WTC11 (cell line): ENCODE data around the gene CLEC2B. TPM values are rescaled to one million over a fixed set of nuclear protein-coding genes. Genes with fewer than 3 reads are reported as not detected.

Source experiments
- ATAC-seq: fragments of 200-7000 bp; cut with Tn5 transposase; 2 replicates; pipeline ENCODE4 v1.10.0; 2021; ENCODE audit warnings: mild to moderate bottlenecking, moderate library complexity
- CTCF ChIA-PET: fragments of 300-600 bp; sonication (Branson Sonifier 250); formaldehyde crosslinking; loops from one replicate; lab custom pipeline; 2021; ENCODE audit warnings: antibody characterized with exemption; lab: Charles Lee
- POLR2A ChIA-PET: fragments of 350-600 bp; sonication (Branson Sonifier 250); formaldehyde crosslinking; loops from one replicate; lab custom pipeline; 2021; ENCODE audit warnings: antibody characterized with exemption; lab: Charles Lee
- DNase-seq: peaks from one replicate; pipeline ENCODE4 v3.0.0; 2021; ENCODE audit warnings: low spot score
- H3K27ac Mint-ChIP-seq: 2 replicates; pipeline ENCODE4 v1.8.0; 2021; ENCODE audit warnings: mixed read lengths
- H3K27me3 Mint-ChIP-seq: 2 replicates; pipeline ENCODE4 v1.8.0; 2021; ENCODE audit warnings: low read depth, mild to moderate bottlenecking, moderate library complexity, mixed read lengths
- H3K36me3 Mint-ChIP-seq: 2 replicates; pipeline ENCODE4 v1.8.0; 2021; ENCODE audit warnings: mixed read lengths
- H3K4me1 Mint-ChIP-seq: 2 replicates; pipeline ENCODE4 v1.8.0; 2022; ENCODE audit warnings: mixed read lengths
- H3K4me3 Mint-ChIP-seq: 2 replicates; pipeline ENCODE4 v1.8.0; 2021; ENCODE audit warnings: mild to moderate bottlenecking, moderate library complexity, mixed read lengths
- H3K9me3 Mint-ChIP-seq: 2 replicates; pipeline ENCODE4 v1.8.0; 2021; ENCODE audit warnings: mixed read lengths
- CREB1 ChIP-seq: sonication (generic); formaldehyde crosslinking; IDR thresholded peaks from 2 replicates; pipeline ENCODE4 v1.8.0; 2023; ENCODE audit warnings: mild to moderate bottlenecking, missing genetic modification reagents
- EMX1 ChIP-seq: fragments of 250-450 bp; sonication (Bioruptor Pico); IDR thresholded peaks from 2 replicates; pipeline ENCODE4 v1.8.0; 2021; ENCODE audit warnings: mild to moderate bottlenecking
- FOXJ3 ChIP-seq: sonication (generic); formaldehyde crosslinking; IDR thresholded peaks from 2 replicates; pipeline ENCODE4 v1.9.0; 2021; ENCODE audit warnings: missing genetic modification reagents, mild to moderate bottlenecking, borderline replicate concordance
- FOXP1 ChIP-seq: sonication (generic); formaldehyde crosslinking; IDR thresholded peaks from 2 replicates; pipeline ENCODE4 v1.8.0; 2022; ENCODE audit warnings: missing genetic modification reagents, mild to moderate bottlenecking, moderate library complexity, borderline replicate concordance
- JAZF1 ChIP-seq: fragments of 250-450 bp; sonication (Bioruptor Pico); IDR thresholded peaks from 2 replicates; pipeline ENCODE4 v1.9.0; 2021; ENCODE audit warnings: moderate library complexity, mild to moderate bottlenecking, inconsistent platforms
- SOX15 ChIP-seq: fragments of 250-450 bp; sonication (Bioruptor Pico); IDR thresholded peaks from 2 replicates; pipeline ENCODE4 v1.9.0; 2021; ENCODE audit warnings: mild to moderate bottlenecking
- ZNF219 ChIP-seq: sonication (generic); formaldehyde crosslinking; IDR thresholded peaks from 2 replicates; pipeline ENCODE4 v1.8.0; 2023; ENCODE audit warnings: missing genetic modification reagents, mild to moderate bottlenecking, borderline replicate concordance
- ZNF423 ChIP-seq: fragments of 250-450 bp; sonication (Bioruptor Pico); IDR thresholded peaks from 2 replicates; pipeline ENCODE4 v2.1.2; 2022; ENCODE audit warnings: mild to moderate bottlenecking, moderate library complexity
- total RNA-seq: library from RNA; stranded (reverse); gene quantifications from 3 replicates; pipeline ENCODE4 v1.2.3, GENCODE V29; 2021
- TF ChIP-seq, protein P1 (sequence below): sonication (generic); formaldehyde crosslinking; IDR thresholded peaks from 2 replicates; pipeline ENCODE4 v1.8.1; 2023; ENCODE audit warnings: mild to moderate bottlenecking, missing genetic modification reagents, borderline replicate concordance
- TF ChIP-seq, protein P2 (sequence below): sonication (generic); formaldehyde crosslinking; IDR thresholded peaks from 2 replicates; pipeline ENCODE4 v1.8.1; 2022; ENCODE audit warnings: mild to moderate bottlenecking, missing genetic modification reagents, moderate library complexity, borderline replicate concordance
- TF ChIP-seq, protein P3 (sequence below): fragments of 250-450 bp; sonication (Bioruptor Pico); IDR thresholded peaks from 2 replicates; pipeline ENCODE4 v2.1.2; 2022; ENCODE audit warnings: mild to moderate bottlenecking, moderate library complexity
- TF ChIP-seq, protein P4 (sequence below): sonication (generic); formaldehyde crosslinking; IDR thresholded peaks from 2 replicates; pipeline ENCODE4 v1.8.1; 2022; ENCODE audit warnings: low read depth, mild to moderate bottlenecking, moderate library complexity, missing genetic modification reagents, borderline replicate concordance
- TF ChIP-seq, protein P5 (sequence below): fragments of 250-450 bp; sonication (Bioruptor Pico); conservative IDR thresholded peaks from 2 replicates; pipeline ENCODE4 v1.9.0; 2021; ENCODE audit warnings: mild to moderate bottlenecking
- TF ChIP-seq, protein P6 (sequence below): sonication (generic); formaldehyde crosslinking; IDR thresholded peaks from 2 replicates; pipeline ENCODE4 v1.8.1; 2023; ENCODE audit warnings: mild to moderate bottlenecking, missing genetic modification reagents
- TF ChIP-seq, protein P7 (sequence below): sonication (generic); formaldehyde crosslinking; conservative IDR thresholded peaks from 2 replicates; pipeline ENCODE4 v1.8.1; 2023; ENCODE audit warnings: mild to moderate bottlenecking, low read depth, missing genetic modification reagents, moderate library complexity
- TF ChIP-seq, protein P8 (sequence below): fragments of 250-450 bp; sonication (Bioruptor Pico); IDR thresholded peaks from 2 replicates; pipeline ENCODE4 v1.9.0; 2021; ENCODE audit warnings: mild to moderate bottlenecking, borderline replicate concordance

CLEC2B gene
- total RNA-seq, 1 experiment from 2014 or later: 0.20 TPM

DNA sequence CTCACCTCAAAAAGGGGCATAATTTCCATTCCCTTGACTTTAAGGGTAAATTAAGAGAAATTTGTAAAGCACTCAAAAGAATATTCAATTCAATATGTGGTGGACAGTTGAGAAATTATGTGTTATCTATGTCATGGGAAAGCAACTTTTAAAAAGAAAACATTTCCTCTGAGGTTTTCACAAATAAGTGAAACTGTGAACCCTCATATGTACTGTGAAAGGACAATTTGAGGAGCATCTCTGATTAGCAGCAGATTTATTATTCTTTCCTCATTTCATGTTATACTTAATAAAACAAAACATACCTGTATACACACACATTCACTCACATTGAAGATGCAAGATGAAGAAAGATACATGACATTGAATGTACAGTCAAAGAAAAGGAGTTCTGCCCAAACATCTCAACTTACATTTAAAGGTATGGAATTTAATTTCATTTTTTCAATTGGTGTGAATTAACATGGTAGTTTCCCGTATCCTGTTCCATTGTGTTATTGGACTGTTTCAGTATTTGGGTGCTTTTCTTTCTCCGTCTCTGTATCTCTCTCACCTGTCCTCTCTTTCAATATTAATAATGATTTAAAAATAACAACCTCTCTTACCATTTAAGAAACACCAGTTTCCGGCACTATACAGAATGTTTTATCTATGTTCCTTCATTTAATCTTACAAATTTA lies 41.8 kb downstream of the CLEC2B start, which contains the start of gene KLRF1:
Gene KLRF1, plus strand, starts transcription at position 273 of the 680 bp plus-strand sequence. Its CDS starts 64 bp downstream, at position 337.
- H3K9me3 Mint-ChIP-seq: peaks cover 5% of the 10 kb centered on the region
- no peak within 1 kb of the TSS for H3K27ac Mint-ChIP-seq
- CTCF ChIA-PET: no interaction called here
- no peaks in the 10 kb centered on the region for H3K36me3 Mint-ChIP-seq
- POLR2A ChIA-PET: no interaction called here
- TF ChIP-seq, protein P1, sequence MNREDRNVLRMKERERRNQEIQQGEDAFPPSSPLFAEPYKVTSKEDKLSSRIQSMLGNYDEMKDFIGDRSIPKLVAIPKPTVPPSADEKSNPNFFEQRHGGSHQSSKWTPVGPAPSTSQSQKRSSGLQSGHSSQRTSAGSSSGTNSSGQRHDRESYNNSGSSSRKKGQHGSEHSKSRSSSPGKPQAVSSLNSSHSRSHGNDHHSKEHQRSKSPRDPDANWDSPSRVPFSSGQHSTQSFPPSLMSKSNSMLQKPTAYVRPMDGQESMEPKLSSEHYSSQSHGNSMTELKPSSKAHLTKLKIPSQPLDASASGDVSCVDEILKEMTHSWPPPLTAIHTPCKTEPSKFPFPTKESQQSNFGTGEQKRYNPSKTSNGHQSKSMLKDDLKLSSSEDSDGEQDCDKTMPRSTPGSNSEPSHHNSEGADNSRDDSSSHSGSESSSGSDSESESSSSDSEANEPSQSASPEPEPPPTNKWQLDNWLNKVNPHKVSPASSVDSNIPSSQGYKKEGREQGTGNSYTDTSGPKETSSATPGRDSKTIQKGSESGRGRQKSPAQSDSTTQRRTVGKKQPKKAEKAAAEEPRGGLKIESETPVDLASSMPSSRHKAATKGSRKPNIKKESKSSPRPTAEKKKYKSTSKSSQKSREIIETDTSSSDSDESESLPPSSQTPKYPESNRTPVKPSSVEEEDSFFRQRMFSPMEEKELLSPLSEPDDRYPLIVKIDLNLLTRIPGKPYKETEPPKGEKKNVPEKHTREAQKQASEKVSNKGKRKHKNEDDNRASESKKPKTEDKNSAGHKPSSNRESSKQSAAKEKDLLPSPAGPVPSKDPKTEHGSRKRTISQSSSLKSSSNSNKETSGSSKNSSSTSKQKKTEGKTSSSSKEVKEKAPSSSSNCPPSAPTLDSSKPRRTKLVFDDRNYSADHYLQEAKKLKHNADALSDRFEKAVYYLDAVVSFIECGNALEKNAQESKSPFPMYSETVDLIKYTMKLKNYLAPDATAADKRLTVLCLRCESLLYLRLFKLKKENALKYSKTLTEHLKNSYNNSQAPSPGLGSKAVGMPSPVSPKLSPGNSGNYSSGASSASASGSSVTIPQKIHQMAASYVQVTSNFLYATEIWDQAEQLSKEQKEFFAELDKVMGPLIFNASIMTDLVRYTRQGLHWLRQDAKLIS: no peak
- TF ChIP-seq FOXJ3 (no peak), JAZF1 (no peak), ZNF423 (CRISPR knock-in tag) (no peak), CREB1 (CRISPR knock-in tag) (no peak), EMX1 (CRISPR knock-in tag) (no peak), ZNF219 (CRISPR knock-in tag) (no peak), FOXP1 (CRISPR knock-in tag) (no peak), SOX15 (CRISPR knock-in tag) (no peak)
- TF ChIP-seq, protein P2, sequence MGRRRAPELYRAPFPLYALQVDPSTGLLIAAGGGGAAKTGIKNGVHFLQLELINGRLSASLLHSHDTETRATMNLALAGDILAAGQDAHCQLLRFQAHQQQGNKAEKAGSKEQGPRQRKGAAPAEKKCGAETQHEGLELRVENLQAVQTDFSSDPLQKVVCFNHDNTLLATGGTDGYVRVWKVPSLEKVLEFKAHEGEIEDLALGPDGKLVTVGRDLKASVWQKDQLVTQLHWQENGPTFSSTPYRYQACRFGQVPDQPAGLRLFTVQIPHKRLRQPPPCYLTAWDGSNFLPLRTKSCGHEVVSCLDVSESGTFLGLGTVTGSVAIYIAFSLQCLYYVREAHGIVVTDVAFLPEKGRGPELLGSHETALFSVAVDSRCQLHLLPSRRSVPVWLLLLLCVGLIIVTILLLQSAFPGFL (CRISPR knock-in tag): no peak
- TF ChIP-seq, protein P3, sequence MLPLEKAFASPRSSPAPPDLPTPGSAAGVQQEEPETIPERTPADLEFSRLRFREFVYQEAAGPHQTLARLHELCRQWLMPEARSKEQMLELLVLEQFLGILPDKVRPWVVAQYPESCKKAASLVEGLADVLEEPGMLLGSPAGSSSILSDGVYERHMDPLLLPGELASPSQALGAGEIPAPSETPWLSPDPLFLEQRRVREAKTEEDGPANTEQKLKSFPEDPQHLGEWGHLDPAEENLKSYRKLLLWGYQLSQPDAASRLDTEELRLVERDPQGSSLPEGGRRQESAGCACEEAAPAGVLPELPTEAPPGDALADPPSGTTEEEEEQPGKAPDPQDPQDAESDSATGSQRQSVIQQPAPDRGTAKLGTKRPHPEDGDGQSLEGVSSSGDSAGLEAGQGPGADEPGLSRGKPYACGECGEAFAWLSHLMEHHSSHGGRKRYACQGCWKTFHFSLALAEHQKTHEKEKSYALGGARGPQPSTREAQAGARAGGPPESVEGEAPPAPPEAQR (CRISPR knock-in tag): no peak
- TF ChIP-seq, protein P4, sequence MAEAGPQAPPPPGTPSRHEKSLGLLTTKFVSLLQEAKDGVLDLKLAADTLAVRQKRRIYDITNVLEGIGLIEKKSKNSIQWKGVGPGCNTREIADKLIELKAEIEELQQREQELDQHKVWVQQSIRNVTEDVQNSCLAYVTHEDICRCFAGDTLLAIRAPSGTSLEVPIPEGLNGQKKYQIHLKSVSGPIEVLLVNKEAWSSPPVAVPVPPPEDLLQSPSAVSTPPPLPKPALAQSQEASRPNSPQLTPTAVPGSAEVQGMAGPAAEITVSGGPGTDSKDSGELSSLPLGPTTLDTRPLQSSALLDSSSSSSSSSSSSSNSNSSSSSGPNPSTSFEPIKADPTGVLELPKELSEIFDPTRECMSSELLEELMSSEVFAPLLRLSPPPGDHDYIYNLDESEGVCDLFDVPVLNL (CRISPR knock-in tag): no peak
- TF ChIP-seq, protein P5, sequence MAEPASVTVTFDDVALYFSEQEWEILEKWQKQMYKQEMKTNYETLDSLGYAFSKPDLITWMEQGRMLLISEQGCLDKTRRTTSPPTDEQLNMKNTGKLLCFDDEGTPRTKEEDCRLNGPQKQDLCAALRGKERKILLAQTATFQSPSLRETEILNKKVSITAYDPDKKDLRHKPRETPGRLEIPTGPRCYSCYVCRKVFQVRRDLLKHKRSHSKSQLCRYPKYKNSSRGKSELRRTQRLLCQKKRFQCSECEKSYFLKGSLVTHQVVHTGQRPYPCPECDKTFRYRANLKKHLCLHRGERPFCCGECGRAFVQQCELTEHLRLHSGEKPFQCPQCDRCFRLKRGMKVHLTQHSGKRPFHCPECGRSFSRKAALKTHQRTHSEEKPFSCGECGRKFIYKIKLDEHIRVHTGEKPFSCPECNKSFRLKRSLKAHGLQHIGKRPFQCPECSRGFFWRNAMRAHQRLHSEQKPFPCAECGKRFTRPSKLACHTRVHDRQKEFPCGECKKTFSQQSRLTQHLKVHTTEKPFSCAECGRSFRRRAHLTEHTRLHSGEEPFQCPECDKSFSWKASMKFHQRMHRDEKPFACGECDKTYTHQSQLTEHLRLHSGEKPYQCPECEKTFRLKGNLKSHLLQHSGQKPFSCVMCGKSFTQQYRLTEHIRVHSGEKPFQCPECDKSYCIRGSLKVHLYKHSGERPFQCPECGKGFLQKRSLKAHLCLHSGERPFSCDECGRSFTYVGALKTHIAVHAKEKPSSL (CRISPR knock-in tag): no peak
- TF ChIP-seq, protein P6, sequence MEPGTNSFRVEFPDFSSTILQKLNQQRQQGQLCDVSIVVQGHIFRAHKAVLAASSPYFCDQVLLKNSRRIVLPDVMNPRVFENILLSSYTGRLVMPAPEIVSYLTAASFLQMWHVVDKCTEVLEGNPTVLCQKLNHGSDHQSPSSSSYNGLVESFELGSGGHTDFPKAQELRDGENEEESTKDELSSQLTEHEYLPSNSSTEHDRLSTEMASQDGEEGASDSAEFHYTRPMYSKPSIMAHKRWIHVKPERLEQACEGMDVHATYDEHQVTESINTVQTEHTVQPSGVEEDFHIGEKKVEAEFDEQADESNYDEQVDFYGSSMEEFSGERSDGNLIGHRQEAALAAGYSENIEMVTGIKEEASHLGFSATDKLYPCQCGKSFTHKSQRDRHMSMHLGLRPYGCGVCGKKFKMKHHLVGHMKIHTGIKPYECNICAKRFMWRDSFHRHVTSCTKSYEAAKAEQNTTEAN (CRISPR knock-in tag): no peak
- TF ChIP-seq, protein P7, sequence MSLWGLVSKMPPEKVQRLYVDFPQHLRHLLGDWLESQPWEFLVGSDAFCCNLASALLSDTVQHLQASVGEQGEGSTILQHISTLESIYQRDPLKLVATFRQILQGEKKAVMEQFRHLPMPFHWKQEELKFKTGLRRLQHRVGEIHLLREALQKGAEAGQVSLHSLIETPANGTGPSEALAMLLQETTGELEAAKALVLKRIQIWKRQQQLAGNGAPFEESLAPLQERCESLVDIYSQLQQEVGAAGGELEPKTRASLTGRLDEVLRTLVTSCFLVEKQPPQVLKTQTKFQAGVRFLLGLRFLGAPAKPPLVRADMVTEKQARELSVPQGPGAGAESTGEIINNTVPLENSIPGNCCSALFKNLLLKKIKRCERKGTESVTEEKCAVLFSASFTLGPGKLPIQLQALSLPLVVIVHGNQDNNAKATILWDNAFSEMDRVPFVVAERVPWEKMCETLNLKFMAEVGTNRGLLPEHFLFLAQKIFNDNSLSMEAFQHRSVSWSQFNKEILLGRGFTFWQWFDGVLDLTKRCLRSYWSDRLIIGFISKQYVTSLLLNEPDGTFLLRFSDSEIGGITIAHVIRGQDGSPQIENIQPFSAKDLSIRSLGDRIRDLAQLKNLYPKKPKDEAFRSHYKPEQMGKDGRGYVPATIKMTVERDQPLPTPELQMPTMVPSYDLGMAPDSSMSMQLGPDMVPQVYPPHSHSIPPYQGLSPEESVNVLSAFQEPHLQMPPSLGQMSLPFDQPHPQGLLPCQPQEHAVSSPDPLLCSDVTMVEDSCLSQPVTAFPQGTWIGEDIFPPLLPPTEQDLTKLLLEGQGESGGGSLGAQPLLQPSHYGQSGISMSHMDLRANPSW (CRISPR knock-in tag): no peak
- TF ChIP-seq, protein P8, sequence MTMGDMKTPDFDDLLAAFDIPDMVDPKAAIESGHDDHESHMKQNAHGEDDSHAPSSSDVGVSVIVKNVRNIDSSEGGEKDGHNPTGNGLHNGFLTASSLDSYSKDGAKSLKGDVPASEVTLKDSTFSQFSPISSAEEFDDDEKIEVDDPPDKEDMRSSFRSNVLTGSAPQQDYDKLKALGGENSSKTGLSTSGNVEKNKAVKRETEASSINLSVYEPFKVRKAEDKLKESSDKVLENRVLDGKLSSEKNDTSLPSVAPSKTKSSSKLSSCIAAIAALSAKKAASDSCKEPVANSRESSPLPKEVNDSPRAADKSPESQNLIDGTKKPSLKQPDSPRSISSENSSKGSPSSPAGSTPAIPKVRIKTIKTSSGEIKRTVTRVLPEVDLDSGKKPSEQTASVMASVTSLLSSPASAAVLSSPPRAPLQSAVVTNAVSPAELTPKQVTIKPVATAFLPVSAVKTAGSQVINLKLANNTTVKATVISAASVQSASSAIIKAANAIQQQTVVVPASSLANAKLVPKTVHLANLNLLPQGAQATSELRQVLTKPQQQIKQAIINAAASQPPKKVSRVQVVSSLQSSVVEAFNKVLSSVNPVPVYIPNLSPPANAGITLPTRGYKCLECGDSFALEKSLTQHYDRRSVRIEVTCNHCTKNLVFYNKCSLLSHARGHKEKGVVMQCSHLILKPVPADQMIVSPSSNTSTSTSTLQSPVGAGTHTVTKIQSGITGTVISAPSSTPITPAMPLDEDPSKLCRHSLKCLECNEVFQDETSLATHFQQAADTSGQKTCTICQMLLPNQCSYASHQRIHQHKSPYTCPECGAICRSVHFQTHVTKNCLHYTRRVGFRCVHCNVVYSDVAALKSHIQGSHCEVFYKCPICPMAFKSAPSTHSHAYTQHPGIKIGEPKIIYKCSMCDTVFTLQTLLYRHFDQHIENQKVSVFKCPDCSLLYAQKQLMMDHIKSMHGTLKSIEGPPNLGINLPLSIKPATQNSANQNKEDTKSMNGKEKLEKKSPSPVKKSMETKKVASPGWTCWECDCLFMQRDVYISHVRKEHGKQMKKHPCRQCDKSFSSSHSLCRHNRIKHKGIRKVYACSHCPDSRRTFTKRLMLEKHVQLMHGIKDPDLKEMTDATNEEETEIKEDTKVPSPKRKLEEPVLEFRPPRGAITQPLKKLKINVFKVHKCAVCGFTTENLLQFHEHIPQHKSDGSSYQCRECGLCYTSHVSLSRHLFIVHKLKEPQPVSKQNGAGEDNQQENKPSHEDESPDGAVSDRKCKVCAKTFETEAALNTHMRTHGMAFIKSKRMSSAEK: no peak
- H3K4me3 Mint-ChIP-seq: no peak within 1 kb of the TSS
- peaks cover 8% of the 10 kb centered on the region for H3K27me3 Mint-ChIP-seq
- H3K4me1 Mint-ChIP-seq: no peaks in the 10 kb centered on the region
- ATAC-seq (no peak), DNase-seq (no peak)
